ENCODE results near the gene MED12L.

Gene MED12L

GRCh38 chr3:151259664-151260063 lies 174.2 kb downstream of the MED12L start:
- H3K27me3 ChIP-seq (ENCODE audit: control insufficient read depth, insufficient read depth, low read length), result no peaks in the 10 kb centered on the region
- H3K9me3 ChIP-seq (ENCODE audit: control insufficient read depth, insufficient read depth, low read length), result no peaks in the 10 kb centered on the region
- no peak overlapping the region for H3K27ac ChIP-seq (ENCODE audit: low read depth, low read length)
- no peak overlapping the region for H3K4me3 ChIP-seq (ENCODE audit: low read depth, low read length)
- no peaks in the 10 kb centered on the region for H3K36me3 ChIP-seq (ENCODE audit: control insufficient read depth, insufficient read depth, low read length)
- H3K9ac ChIP-seq (ENCODE audit: low read depth, low read length), result no peak overlapping the region
- H3K4me1 ChIP-seq (ENCODE audit: control insufficient read depth, insufficient read depth, low read length), result no peaks in the 10 kb centered on the region

- Histone ChIP-seq H3K9ac (ENCODE audit: low read depth, low read length) (no peak overlapping the region), H3K4me3 (ENCODE audit: low read depth, low read length) (no peak overlapping the region), H3K27me3 (ENCODE audit: control insufficient read depth, insufficient read depth, low read length) (no peaks in the 10 kb centered on the region), H3K9me3 (ENCODE audit: control insufficient read depth, insufficient read depth, low read length) (no peaks in the 10 kb centered on the region), H3K4me1 (ENCODE audit: control insufficient read depth, insufficient read depth, low read length) (peaks cover 21% of the 10 kb centered on the region), H3K36me3 (ENCODE audit: control insufficient read depth, insufficient read depth, low read length) (no peaks in the 10 kb centered on the region), H3K27ac (ENCODE audit: low read depth, low read length) (no peak overlapping the region)
Measured at GRCh38 chr3:151262871-151263525, 177.5 kb downstream of the MED12L start.

GRCh38 chr3:151264605-151265004 lies 179.1 kb downstream of the MED12L start:
- Histone ChIP-seq H3K36me3 (ENCODE audit: control insufficient read depth, insufficient read depth, low read length) (no peaks in the 10 kb centered on the region), H3K27me3 (ENCODE audit: control insufficient read depth, insufficient read depth, low read length) (no peaks in the 10 kb centered on the region), H3K9ac (ENCODE audit: low read depth, low read length) (no peak overlapping the region), H3K27ac (ENCODE audit: low read depth, low read length) (no peak overlapping the region), H3K4me3 (ENCODE audit: low read depth, low read length) (no peak overlapping the region), H3K9me3 (ENCODE audit: control insufficient read depth, insufficient read depth, low read length) (no peaks in the 10 kb centered on the region), H3K4me1 (ENCODE audit: control insufficient read depth, insufficient read depth, low read length) (peaks cover 24% of the 10 kb centered on the region)

GRCh38 chr3:151265166-151265565 lies 179.7 kb downstream of the MED12L start:
- Histone ChIP-seq H3K9ac (ENCODE audit: low read depth, low read length) (no peak overlapping the region), H3K4me1 (ENCODE audit: control insufficient read depth, insufficient read depth, low read length) (peaks cover 24% of the 10 kb centered on the region), H3K27ac (ENCODE audit: low read depth, low read length) (no peak overlapping the region), H3K27me3 (ENCODE audit: control insufficient read depth, insufficient read depth, low read length) (no peaks in the 10 kb centered on the region), H3K9me3 (ENCODE audit: control insufficient read depth, insufficient read depth, low read length) (no peaks in the 10 kb centered on the region), H3K4me3 (ENCODE audit: low read depth, low read length) (no peak overlapping the region), H3K36me3 (ENCODE audit: control insufficient read depth, insufficient read depth, low read length) (no peaks in the 10 kb centered on the region)

- Histone ChIP-seq H3K9me3 (ENCODE audit: control insufficient read depth, insufficient read depth, low read length) (no peaks in the 10 kb centered on the region), H3K36me3 (ENCODE audit: control insufficient read depth, insufficient read depth, low read length) (no peaks in the 10 kb centered on the region), H3K4me1 (ENCODE audit: control insufficient read depth, insufficient read depth, low read length) (peaks cover 24% of the 10 kb centered on the region), H3K27ac (ENCODE audit: low read depth, low read length) (no peak overlapping the region), H3K27me3 (ENCODE audit: control insufficient read depth, insufficient read depth, low read length) (no peaks in the 10 kb centered on the region), H3K9ac (ENCODE audit: low read depth, low read length) (no peak overlapping the region), H3K4me3 (ENCODE audit: low read depth, low read length) (no peak overlapping the region)
Measured at GRCh38 chr3:151265866-151266265, 180.4 kb downstream of the MED12L start.

GRCh38 chr3:151267066-151267465 lies 181.6 kb downstream of the MED12L start:
- H3K4me1 ChIP-seq (ENCODE audit: control insufficient read depth, insufficient read depth, low read length), result peaks cover 24% of the 10 kb centered on the region
- H3K9ac ChIP-seq (ENCODE audit: low read depth, low read length), result no peak overlapping the region

GRCh38 chr3:151268267-151269235 lies 183.1 kb downstream of the MED12L start:
- no peak overlapping the region for H3K4me3 ChIP-seq (ENCODE audit: low read depth, low read length)
- no peak overlapping the region for H3K27ac ChIP-seq (ENCODE audit: low read depth, low read length)
- no peak overlapping the region for H3K9ac ChIP-seq (ENCODE audit: low read depth, low read length)
- no peaks in the 10 kb centered on the region for H3K9me3 ChIP-seq (ENCODE audit: control insufficient read depth, insufficient read depth, low read length)
- H3K4me1 ChIP-seq (ENCODE audit: control insufficient read depth, insufficient read depth, low read length), result peaks cover 24% of the 10 kb centered on the region
- no peaks in the 10 kb centered on the region for H3K36me3 ChIP-seq (ENCODE audit: control insufficient read depth, insufficient read depth, low read length)
- H3K27me3 ChIP-seq (ENCODE audit: control insufficient read depth, insufficient read depth, low read length), result no peaks in the 10 kb centered on the region

More at GRCh38 chr3:151267066-151267465, 181.6 kb downstream of the MED12L start:
- Histone ChIP-seq H3K4me3 (ENCODE audit: low read depth, low read length) (no peak overlapping the region), H3K9me3 (ENCODE audit: control insufficient read depth, insufficient read depth, low read length) (no peaks in the 10 kb centered on the region), H3K27me3 (ENCODE audit: control insufficient read depth, insufficient read depth, low read length) (no peaks in the 10 kb centered on the region), H3K27ac (ENCODE audit: low read depth, low read length) (no peak overlapping the region), H3K36me3 (ENCODE audit: control insufficient read depth, insufficient read depth, low read length) (no peaks in the 10 kb centered on the region)

GRCh38 chr3:151269631-151270030 lies 184.2 kb downstream of the MED12L start:
- Histone ChIP-seq H3K27me3 (ENCODE audit: control insufficient read depth, insufficient read depth, low read length) (no peaks in the 10 kb centered on the region), H3K9ac (ENCODE audit: low read depth, low read length) (no peak overlapping the region), H3K9me3 (ENCODE audit: control insufficient read depth, insufficient read depth, low read length) (no peaks in the 10 kb centered on the region), H3K36me3 (ENCODE audit: control insufficient read depth, insufficient read depth, low read length) (no peaks in the 10 kb centered on the region), H3K4me3 (ENCODE audit: low read depth, low read length) (no peak overlapping the region), H3K4me1 (ENCODE audit: control insufficient read depth, insufficient read depth, low read length) (peaks cover 24% of the 10 kb centered on the region), H3K27ac (ENCODE audit: low read depth, low read length) (no peak overlapping the region)

- no peaks in the 10 kb centered on the region for H3K27me3 ChIP-seq (ENCODE audit: control insufficient read depth, insufficient read depth, low read length)
- no peaks in the 10 kb centered on the region for H3K9me3 ChIP-seq (ENCODE audit: control insufficient read depth, insufficient read depth, low read length)
- H3K9ac ChIP-seq (ENCODE audit: low read depth, low read length), result no peak overlapping the region
- H3K4me3 ChIP-seq (ENCODE audit: low read depth, low read length), result no peak overlapping the region
- H3K4me1 ChIP-seq (ENCODE audit: control insufficient read depth, insufficient read depth, low read length), result peaks cover 7% of the 10 kb centered on the region; the same call in 1 of the 2 replicates
- H3K36me3 ChIP-seq (ENCODE audit: control insufficient read depth, insufficient read depth, low read length), result no peaks in the 10 kb centered on the region
- H3K27ac ChIP-seq (ENCODE audit: low read depth, low read length), result no peak overlapping the region
Measured at GRCh38 chr3:151275091-151275490, 189.6 kb downstream of the MED12L start.

- H3K27ac ChIP-seq (ENCODE audit: low read depth, low read length), result peak overlapping the region; percentile 45
- H3K9ac ChIP-seq (ENCODE audit: low read depth, low read length), result no peak overlapping the region
- no peaks in the 10 kb centered on the region for H3K36me3 ChIP-seq (ENCODE audit: control insufficient read depth, insufficient read depth, low read length)
- no peaks in the 10 kb centered on the region for H3K27me3 ChIP-seq (ENCODE audit: control insufficient read depth, insufficient read depth, low read length)
- H3K9me3 ChIP-seq (ENCODE audit: control insufficient read depth, insufficient read depth, low read length), result no peaks in the 10 kb centered on the region
- no peak overlapping the region for H3K4me3 ChIP-seq (ENCODE audit: low read depth, low read length)
- peaks cover 7% of the 10 kb centered on the region; the same call in 1 of the 2 replicates for H3K4me1 ChIP-seq (ENCODE audit: control insufficient read depth, insufficient read depth, low read length)
Measured at GRCh38 chr3:151276038-151276686, 190.7 kb downstream of the MED12L start.

Data from HUES48 (cell line).